SK-N-SH (cell line): Measurements from ENCODE around the gene POMGNT1. TPM values are rescaled to one million over a fixed set of nuclear protein-coding genes. Genes with fewer than 3 reads are reported as not detected.

Experiments used
- CTCF ChIA-PET: fragments of 300-600, 350-600 bp; formaldehyde crosslinking; extraction: SDS; loops from one replicate; lab custom pipeline; 2021; lab: Yijun Ruan, JAX
- POLR2A ChIA-PET: fragments of 350-600 bp; sonication (Branson Sonifier 250); formaldehyde crosslinking; extraction: SDS; loops from one replicate; lab custom pipeline; 2020; ENCODE audit warnings: antibody characterized with exemption, inconsistent platforms; lab: Yijun Ruan, JAX
- DNase-seq: peaks from one replicate; pipeline ENCODE4 v3.0.0; 2012
- H2AFZ ChIP-seq: fragments of 200-600 bp; sonication (generic); 2 replicates; pipeline ENCODE4 v1.8.1; 2016; ENCODE audit warnings: antibody characterized with exemption, mild to moderate bottlenecking, low read depth
- H3F3A ChIP-seq: fragments of 200-600 bp; sonication (generic); replicated peaks from 2 replicates; pipeline ENCODE3; 2016; ENCODE audit warnings: antibody characterized with exemption, mild to moderate bottlenecking; ENCODE audit not compliant: insufficient read depth
- H3K27ac ChIP-seq, 2 experiments: fragments of 200-500 bp in 1 of 2; fragments of 200-600 bp in 1 of 2; sonication (Bioruptor generic) in 1 of 2; sonication (generic), shearing (Covaris generic) in 1 of 2; 2 replicates each; pipeline versions ENCODE4 v1.5.1 to v1.6.1; 2014 to 2016; ENCODE audit warnings: low read depth in 2 of 2, inconsistent platforms in 1 of 2, low read length in 1 of 2, mild to moderate bottlenecking in 1 of 2, mixed read lengths in 1 of 2
- H3K27me3 ChIP-seq: fragments of 200-600 bp; sonication (generic), shearing (Covaris generic); 2 replicates; pipeline ENCODE4 v1.6.1; 2016; ENCODE audit warnings: mixed run types; ENCODE audit not compliant: insufficient read depth
- H3K36me3 ChIP-seq, 2 experiments: fragments of 200-500 bp in 1 of 2; fragments of 200-600 bp in 1 of 2; sonication (Bioruptor generic) in 1 of 2; sonication (generic) in 1 of 2; replicated peaks in 1 of 2; 2 replicates each; pipeline versions ENCODE3 to v1.5.1; 2014 to 2016; ENCODE audit warnings: low read length in 1 of 2, mild to moderate bottlenecking in 1 of 2; ENCODE audit not compliant: insufficient read depth in 2 of 2, control insufficient read depth in 1 of 2
- H3K4me1 ChIP-seq, 2 experiments: fragments of 200-500 bp in 1 of 2; fragments of 200-600 bp in 1 of 2; sonication (Bioruptor generic) in 1 of 2; sonication (generic), shearing (Covaris generic) in 1 of 2; 2 replicates each; pipeline versions ENCODE4 v1.5.1 to v1.6.1; 2014 to 2016; ENCODE audit warnings: low read depth in 1 of 2, low read length in 1 of 2, mixed run types in 1 of 2; ENCODE audit not compliant: insufficient read depth in 2 of 2, control insufficient read depth in 1 of 2
- H3K4me2 ChIP-seq: fragments of 200-600 bp; sonication (generic), shearing (Covaris generic); 2 replicates; pipeline ENCODE4 v1.6.1; 2017; ENCODE audit warnings: mixed run types
- H3K4me3 ChIP-seq, 2 experiments: fragments of 200-500 bp in 1 of 2; fragments of 200-600 bp in 1 of 2; sonication (Bioruptor generic) in 1 of 2; sonication (generic), shearing (Covaris generic) in 1 of 2; 2 replicates each; pipeline versions ENCODE4 v1.5.1 to v1.8.1; 2014 to 2016; ENCODE audit warnings: low read depth in 2 of 2, inconsistent platforms in 1 of 2, low read length in 1 of 2, mild to moderate bottlenecking in 1 of 2, mixed read lengths in 1 of 2, moderate library complexity in 1 of 2
- H3K79me2 ChIP-seq: fragments of 200-600 bp; sonication (generic); 2 replicates; pipeline ENCODE4 v1.8.1; 2017; ENCODE audit warnings: mild to moderate bottlenecking; ENCODE audit not compliant: insufficient read depth
- H3K9ac ChIP-seq: fragments of 200-600 bp; sonication (generic); 2 replicates; pipeline ENCODE4 v1.6.1; 2017; ENCODE audit warnings: mixed run types
- H3K9me2 ChIP-seq: fragments of 200-600 bp; sonication (generic); 2 replicates; pipeline ENCODE4 v1.6.1; 2017; ENCODE audit warnings: mixed run types
- H3K9me3 ChIP-seq: fragments of 200-600 bp; sonication (generic); 2 replicates; pipeline ENCODE4 v1.6.1; 2017; ENCODE audit warnings: mixed run types, mild to moderate bottlenecking, moderate library complexity
- H4K20me1 ChIP-seq: fragments of 200-600 bp; sonication (generic); 2 replicates; pipeline ENCODE4 v1.6.1; 2017; ENCODE audit warnings: mild to moderate bottlenecking, mixed run types; ENCODE audit not compliant: insufficient read depth
- EP300 ChIP-seq, 2 experiments: IDR thresholded peaks; 2 replicates each; pipeline versions ENCODE4 v1.4.0 to v1.6.1; 2012; ENCODE audit warnings: borderline replicate concordance in 1 of 2, low read depth in 1 of 2, low read length in 1 of 2
- EZH2phosphoT487 ChIP-seq: fragments of 200-600 bp; sonication (generic); IDR thresholded peaks from 2 replicates; pipeline ENCODE4 v1.6.1; 2017; ENCODE audit warnings: low read depth, mixed run types, mild to moderate bottlenecking, antibody characterized with exemption, moderate library complexity, borderline replicate concordance
- FOXJ3 ChIP-seq: sonication (generic); formaldehyde crosslinking; IDR thresholded peaks from 2 replicates; pipeline ENCODE4 v1.5.1; 2020; ENCODE audit warnings: mild to moderate bottlenecking, missing genetic modification reagents
- GABPA ChIP-seq: IDR thresholded peaks from 2 replicates; pipeline ENCODE4 v1.4.0; 2012; ENCODE audit warnings: low read depth, mild to moderate bottlenecking
- GATA2 ChIP-seq: sonication (generic); formaldehyde crosslinking; IDR thresholded peaks from 2 replicates; pipeline ENCODE4 v1.5.0; 2020; ENCODE audit warnings: mild to moderate bottlenecking, missing genetic modification reagents
- JUND ChIP-seq: IDR thresholded peaks from 2 replicates; pipeline ENCODE4 v1.4.0; 2012
- TAF1 ChIP-seq: IDR thresholded peaks from 2 replicates; pipeline ENCODE4 v1.6.1; 2012; ENCODE audit warnings: low read depth, mild to moderate bottlenecking, low read length, moderate library complexity, borderline replicate concordance
- WGBS: methylation state at CpG from one replicate; pipeline ENCODE4 v1.1.6; 2017; ENCODE audit warnings: low lambda C conversion rate; 5-methylcytosine and 5-hydroxymethylcytosine counted together
- polyA plus RNA-seq, 3 experiments: library from polyadenylated mRNA; depleted of rRNA; stranded (reverse); fragments of >200 nt; gene quantifications; 2 replicates each; pipeline ENCODE4 v1.2.3, GENCODE V29; 2012
- TF ChIP-seq, protein P1 (sequence below): IDR thresholded peaks from 2 replicates; pipeline ENCODE4 v1.4.0; 2012; ENCODE audit warnings: low read depth
- TF ChIP-seq, protein P2 (sequence below): IDR thresholded peaks from 2 replicates; pipeline ENCODE4 v1.4.0; 2012; ENCODE audit warnings: low read depth, borderline replicate concordance
- TF ChIP-seq, protein P3 (sequence below): fragments of 150-350 bp; IDR thresholded peaks from 2 replicates; pipeline ENCODE4 v1.6.1; 2016; ENCODE audit warnings: mild to moderate bottlenecking, low read depth, low read length

The POMGNT1 gene
- polyA plus RNA-seq, 1 of the 3 experiments (the other 2 are of a cell fraction) = 165 TPM

DNA sequence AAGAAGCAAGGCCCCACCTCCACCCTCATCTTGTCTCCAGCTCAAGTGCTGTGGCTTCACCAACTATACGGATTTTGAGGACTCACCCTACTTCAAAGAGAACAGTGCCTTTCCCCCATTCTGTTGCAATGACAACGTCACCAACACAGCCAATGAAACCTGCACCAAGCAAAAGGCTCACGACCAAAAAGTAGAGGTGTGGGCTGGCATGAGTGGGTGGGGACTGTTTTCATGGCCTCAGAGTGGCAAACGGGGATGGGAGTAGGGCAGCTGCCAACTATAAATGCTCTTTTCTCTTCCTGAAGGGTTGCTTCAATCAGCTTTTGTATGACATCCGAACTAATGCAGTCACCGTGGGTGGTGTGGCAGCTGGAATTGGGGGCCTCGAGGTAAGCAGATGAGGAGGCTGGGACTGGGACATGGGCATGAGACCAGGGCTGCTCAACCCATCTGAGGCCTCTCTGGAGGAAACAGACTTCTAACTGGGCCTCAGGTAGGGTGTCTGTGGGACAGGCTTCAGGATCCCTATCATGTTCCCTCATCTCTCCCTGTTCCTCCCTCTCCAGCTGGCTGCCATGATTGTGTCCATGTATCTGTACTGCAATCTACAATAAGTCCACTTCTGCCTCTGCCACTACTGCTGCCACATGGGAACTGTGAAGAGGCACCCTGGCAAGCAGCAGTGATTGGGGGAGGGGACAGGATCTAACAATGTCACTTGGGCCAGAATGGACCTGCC is 13.1 kb downstream of the POMGNT1 start:
- Histone ChIP-seq H3K4me2 (no peak overlapping the region), H3F3A (peaks cover 21% of the 10 kb centered on the region), H3K27ac (peak overlapping the region in 1 of 2 experiments; percentile 23; a peak in 2 of 4 replicates)

DNA sequence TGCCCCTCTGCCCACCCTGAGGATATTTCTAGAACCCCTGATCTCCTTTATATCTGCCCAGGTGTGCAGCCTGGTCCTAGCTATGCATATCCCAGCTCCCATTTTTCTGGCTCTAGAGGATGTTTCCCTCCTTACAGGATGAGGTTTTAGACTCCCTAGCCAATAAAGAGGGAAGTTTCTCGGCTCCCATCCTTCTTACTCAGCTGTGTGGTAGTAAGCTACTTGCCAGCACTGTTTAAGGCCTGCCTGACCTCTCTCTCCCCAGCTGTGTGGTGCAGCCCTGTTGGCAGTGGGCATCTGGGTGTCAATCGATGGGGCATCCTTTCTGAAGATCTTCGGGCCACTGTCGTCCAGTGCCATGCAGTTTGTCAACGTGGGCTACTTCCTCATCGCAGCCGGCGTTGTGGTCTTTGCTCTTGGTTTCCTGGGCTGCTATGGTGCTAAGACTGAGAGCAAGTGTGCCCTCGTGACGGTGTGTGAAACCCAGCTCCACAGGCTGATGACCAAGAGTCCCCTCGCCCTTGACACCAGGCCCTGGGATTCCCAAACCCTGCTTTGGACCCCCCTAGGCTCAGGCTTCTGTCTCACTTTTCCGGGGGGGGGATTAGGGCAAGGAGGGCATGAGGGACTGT is 14.2 kb downstream of the POMGNT1 start:
- peak overlapping the region; percentile 37 for H3K4me2 ChIP-seq
- DNase-seq = no peak
- no peaks in the 10 kb centered on the region for H4K20me1 ChIP-seq
- 85% methylated on average over 11 of the region's 12 CpGs for WGBS
- peaks cover 26 to 28% of the 10 kb centered on the region in 2 experiments; a peak in 3 of 4 replicates for H3K4me1 ChIP-seq
- ChIA-PET POLR2A (no interaction called here), CTCF (interaction anchor here (1.3 to 5.0 kb wide), 2 partner anchors 40 to 148 kb away, joined by 5 to 57 read pairs; no protein-coding TSS in a partner anchor)
- no peaks in the 10 kb centered on the region for H3K79me2 ChIP-seq
- H3K9ac ChIP-seq = peak overlapping the region; percentile 64
- H3K9me2 ChIP-seq = no peaks in the 10 kb centered on the region
- peaks cover 3 to 17% of the 10 kb centered on the region in 2 experiments for H3K36me3 ChIP-seq
- no peak overlapping the region for H2AFZ ChIP-seq
- H3K4me3 ChIP-seq = no peak overlapping the region
- no peaks in the 10 kb centered on the region for H3K9me3 ChIP-seq
- H3K27me3 ChIP-seq = no peaks in the 10 kb centered on the region
- H3F3A ChIP-seq = peaks cover 21% of the 10 kb centered on the region
- TF ChIP-seq EP300 (IDR thresholded peaks at IDR 0.05; ENCODE audit: borderline replicate concordance in 1 of 2, low read depth in 1 of 2, low read length in 1 of 2) = no peak
- TF ChIP-seq TAF1 = no peak
- TF ChIP-seq, protein P1, sequence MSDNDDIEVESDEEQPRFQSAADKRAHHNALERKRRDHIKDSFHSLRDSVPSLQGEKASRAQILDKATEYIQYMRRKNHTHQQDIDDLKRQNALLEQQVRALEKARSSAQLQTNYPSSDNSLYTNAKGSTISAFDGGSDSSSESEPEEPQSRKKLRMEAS = no peak
- TF ChIP-seq, protein P2, sequence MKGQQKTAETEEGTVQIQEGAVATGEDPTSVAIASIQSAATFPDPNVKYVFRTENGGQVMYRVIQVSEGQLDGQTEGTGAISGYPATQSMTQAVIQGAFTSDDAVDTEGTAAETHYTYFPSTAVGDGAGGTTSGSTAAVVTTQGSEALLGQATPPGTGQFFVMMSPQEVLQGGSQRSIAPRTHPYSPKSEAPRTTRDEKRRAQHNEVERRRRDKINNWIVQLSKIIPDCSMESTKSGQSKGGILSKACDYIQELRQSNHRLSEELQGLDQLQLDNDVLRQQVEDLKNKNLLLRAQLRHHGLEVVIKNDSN = no peak
- no peak for TF ChIP-seq GABPA
- TF ChIP-seq JUND = no peak
- TF ChIP-seq FOXJ3 (CRISPR knock-in tag) = no peak
- TF ChIP-seq EZH2phosphoT487 = no peak
- TF ChIP-seq, all 33 proteins: peak for 0
- H3K27ac ChIP-seq = peak overlapping the region; percentile 83 to 97

More for the DNA sequence above, 13.1 kb downstream of the POMGNT1 start:
- Histone ChIP-seq H3K9me3 (no peaks in the 10 kb centered on the region), H3K9me2 (no peaks in the 10 kb centered on the region), H3K27me3 (no peaks in the 10 kb centered on the region), H2AFZ (no peak overlapping the region), H3K36me3 (peaks cover 8 to 21% of the 10 kb centered on the region in 2 experiments), H3K79me2 (no peaks in the 10 kb centered on the region), H3K9ac (no peak overlapping the region), H3K4me1 (peaks cover 25 to 26% of the 10 kb centered on the region in 2 experiments; a peak in 3 of 4 replicates), H4K20me1 (no peaks in the 10 kb centered on the region), H3K4me3 (no peak overlapping the region)
- ChIA-PET CTCF (interaction anchor here (5.0 kb wide), 1 partner anchor 149 kb away, joined by 57 read pairs; no protein-coding TSS in a partner anchor), POLR2A (interaction anchor here (0.8 kb wide), 1 partner anchor 9 kb away, joined by 4 read pairs; no protein-coding TSS in a partner anchor)
- 87% methylated on average over 7 of the region's 7 CpGs for WGBS
- TF ChIP-seq, protein P3, sequence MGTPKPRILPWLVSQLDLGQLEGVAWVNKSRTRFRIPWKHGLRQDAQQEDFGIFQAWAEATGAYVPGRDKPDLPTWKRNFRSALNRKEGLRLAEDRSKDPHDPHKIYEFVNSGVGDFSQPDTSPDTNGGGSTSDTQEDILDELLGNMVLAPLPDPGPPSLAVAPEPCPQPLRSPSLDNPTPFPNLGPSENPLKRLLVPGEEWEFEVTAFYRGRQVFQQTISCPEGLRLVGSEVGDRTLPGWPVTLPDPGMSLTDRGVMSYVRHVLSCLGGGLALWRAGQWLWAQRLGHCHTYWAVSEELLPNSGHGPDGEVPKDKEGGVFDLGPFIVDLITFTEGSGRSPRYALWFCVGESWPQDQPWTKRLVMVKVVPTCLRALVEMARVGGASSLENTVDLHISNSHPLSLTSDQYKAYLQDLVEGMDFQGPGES = no peak
- peak; percentile 30; the same call in 1 of the 2 replicates for TF ChIP-seq GATA2 (CRISPR knock-in tag)
- no peak for DNase-seq
